Measurements from ENCODE around the gene DOCK10. TPM values are rescaled to one million over a fixed set of nuclear protein-coding genes. Genes with fewer than 3 reads are reported as not detected.
A peak's percentile ranks its signal among the peaks of the same experiment; 100 is the strongest.

Gene DOCK10
- total RNA-seq, 6 experiments from 2014 or later, result 61.1 to 78.8 (median 75.8) TPM

DNA sequence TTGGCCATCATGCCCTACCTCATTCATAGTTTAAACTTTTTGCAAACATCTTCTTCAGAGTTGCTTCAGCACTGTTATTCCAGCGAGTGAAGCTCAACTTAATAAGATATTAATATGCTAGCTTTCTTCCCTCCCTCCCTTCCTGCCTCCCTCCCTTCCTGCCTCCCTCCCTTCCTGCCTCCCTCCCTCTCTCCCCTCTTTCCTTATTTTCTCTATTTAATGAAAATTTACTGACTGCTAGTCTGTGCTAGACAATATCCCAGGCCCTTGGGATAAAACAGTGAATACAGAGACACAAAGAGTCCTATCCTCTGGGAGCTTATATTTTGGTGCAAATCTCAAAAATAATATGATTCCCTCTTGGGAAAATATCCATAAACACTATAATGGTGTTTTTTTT is 42.9 kb downstream of the DOCK10 start:
- Mint-ChIP-seq H3K4me1 (ENCODE audit: low read depth) (peaks cover 78% of the 10 kb centered on the region), H3K4me3 (no peak overlapping the region), H3K9me3 (no peaks in the 10 kb centered on the region), H3K27ac (peak overlapping the region; percentile 9; the same call in 1 of the 2 replicates), H3K36me3 (ENCODE audit: low read depth) (peaks cover 24% of the 10 kb centered on the region), H3K27me3 (ENCODE audit: insufficient read depth) (peaks cover 3% of the 10 kb centered on the region; the same call in 1 of the 2 replicates)
- no peak for DNase-seq
- TF ChIP-seq, protein P1, sequence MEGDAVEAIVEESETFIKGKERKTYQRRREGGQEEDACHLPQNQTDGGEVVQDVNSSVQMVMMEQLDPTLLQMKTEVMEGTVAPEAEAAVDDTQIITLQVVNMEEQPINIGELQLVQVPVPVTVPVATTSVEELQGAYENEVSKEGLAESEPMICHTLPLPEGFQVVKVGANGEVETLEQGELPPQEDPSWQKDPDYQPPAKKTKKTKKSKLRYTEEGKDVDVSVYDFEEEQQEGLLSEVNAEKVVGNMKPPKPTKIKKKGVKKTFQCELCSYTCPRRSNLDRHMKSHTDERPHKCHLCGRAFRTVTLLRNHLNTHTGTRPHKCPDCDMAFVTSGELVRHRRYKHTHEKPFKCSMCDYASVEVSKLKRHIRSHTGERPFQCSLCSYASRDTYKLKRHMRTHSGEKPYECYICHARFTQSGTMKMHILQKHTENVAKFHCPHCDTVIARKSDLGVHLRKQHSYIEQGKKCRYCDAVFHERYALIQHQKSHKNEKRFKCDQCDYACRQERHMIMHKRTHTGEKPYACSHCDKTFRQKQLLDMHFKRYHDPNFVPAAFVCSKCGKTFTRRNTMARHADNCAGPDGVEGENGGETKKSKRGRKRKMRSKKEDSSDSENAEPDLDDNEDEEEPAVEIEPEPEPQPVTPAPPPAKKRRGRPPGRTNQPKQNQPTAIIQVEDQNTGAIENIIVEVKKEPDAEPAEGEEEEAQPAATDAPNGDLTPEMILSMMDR (IDR thresholded peaks at IDR 0.05), result no peak

DNA sequence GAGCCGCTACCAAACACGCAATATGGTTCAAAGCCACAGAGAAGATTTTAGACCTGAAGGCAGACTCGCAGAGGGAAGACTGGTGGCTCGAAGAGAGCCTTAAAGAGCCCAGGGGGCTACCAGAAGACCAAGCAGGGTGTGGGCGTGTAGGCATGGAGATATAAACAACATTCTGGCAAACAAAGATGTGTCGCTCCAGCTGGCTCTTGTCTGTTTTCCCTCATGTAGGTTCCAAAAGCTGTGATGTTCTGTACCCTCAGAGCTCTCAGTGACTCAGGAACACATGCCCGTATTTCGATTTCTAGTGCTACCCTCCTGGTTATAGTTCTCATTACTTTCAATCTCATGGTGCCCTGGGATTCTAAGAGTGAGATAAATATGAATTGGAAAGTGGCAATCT is 44.5 kb downstream of the DOCK10 start:
- DNase-seq, result no peak
- Mint-ChIP-seq H3K9me3 (no peaks in the 10 kb centered on the region), H3K36me3 (ENCODE audit: low read depth) (peaks cover 30% of the 10 kb centered on the region), H3K27me3 (ENCODE audit: insufficient read depth) (peaks cover 3% of the 10 kb centered on the region; the same call in 1 of the 2 replicates), H3K4me1 (ENCODE audit: low read depth) (peaks cover 76% of the 10 kb centered on the region), H3K4me3 (no peak overlapping the region), H3K27ac (peak overlapping the region; percentile 55)
- TF ChIP-seq, protein P1 (IDR thresholded peaks at IDR 0.05), result no peak

DNA sequence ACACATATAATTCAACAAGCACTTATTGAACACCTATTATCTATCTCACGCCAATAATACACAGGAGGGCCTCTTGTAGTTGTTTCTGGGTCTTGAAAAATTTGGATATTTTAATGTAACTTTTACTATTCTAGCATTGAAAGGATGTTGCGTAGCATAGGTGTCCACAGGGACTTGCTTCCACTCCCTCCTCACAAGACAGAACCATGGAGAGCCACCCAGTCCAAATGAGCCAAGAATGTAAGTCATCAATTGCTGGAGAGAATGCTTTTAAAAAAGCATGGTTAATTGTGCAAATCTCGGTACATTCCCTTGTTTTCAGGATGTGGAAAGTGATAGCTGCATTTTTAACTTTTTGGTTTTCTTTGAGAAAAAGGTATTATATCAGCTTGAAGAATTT is 46.8 kb downstream of the DOCK10 start:
- Mint-ChIP-seq H3K9me3 (no peaks in the 10 kb centered on the region), H3K27me3 (ENCODE audit: insufficient read depth) (peaks cover 3% of the 10 kb centered on the region; the same call in 1 of the 2 replicates), H3K4me1 (ENCODE audit: low read depth) (peaks cover 88% of the 10 kb centered on the region), H3K4me3 (no peak overlapping the region), H3K27ac (no peak overlapping the region), H3K36me3 (ENCODE audit: low read depth) (peaks cover 48% of the 10 kb centered on the region)
- TF ChIP-seq, protein P1 (IDR thresholded peaks at IDR 0.05), result no peak
- no peak for DNase-seq

DNA sequence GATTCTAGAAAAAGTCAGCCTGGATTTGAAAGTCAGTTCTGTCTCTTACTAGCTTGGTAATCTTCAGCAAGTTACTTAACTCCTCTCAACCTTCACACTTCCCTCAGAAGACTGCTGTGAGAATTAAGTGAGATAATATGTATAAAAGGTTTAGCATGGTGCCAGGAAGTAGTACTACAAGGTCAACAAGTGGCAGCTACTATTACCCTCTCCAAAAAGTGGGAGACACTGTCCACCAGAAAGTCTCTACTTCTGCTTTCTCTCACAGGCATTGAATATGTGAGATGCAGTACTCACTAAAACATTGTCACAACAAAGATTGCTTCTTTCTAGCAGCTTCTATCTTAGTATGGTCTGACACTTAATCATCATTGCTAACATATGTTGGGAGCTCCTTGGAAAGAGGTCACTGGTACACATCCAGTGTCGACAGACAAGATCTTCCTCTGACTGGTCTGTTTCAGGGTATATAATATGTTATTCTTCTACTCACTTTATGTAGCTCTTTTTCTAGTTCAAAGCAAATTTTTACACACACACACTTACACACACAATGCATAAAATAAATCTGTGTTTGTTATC is 47.9 kb downstream of the DOCK10 start:
- DNase-seq, result no peak
- H3K36me3 Mint-ChIP-seq (ENCODE audit: low read depth), result peaks cover 57% of the 10 kb centered on the region
- H3K4me3 Mint-ChIP-seq, result no peak overlapping the region
- H3K9me3 Mint-ChIP-seq, result no peaks in the 10 kb centered on the region
- H3K27ac Mint-ChIP-seq, result no peak overlapping the region
- H3K27me3 Mint-ChIP-seq (ENCODE audit: insufficient read depth), result peaks cover 3% of the 10 kb centered on the region; the same call in 1 of the 2 replicates
- TF ChIP-seq, protein P1 (IDR thresholded peaks at IDR 0.05), result no peak
- H3K4me1 Mint-ChIP-seq (ENCODE audit: low read depth), result peaks cover 86% of the 10 kb centered on the region

DNA sequence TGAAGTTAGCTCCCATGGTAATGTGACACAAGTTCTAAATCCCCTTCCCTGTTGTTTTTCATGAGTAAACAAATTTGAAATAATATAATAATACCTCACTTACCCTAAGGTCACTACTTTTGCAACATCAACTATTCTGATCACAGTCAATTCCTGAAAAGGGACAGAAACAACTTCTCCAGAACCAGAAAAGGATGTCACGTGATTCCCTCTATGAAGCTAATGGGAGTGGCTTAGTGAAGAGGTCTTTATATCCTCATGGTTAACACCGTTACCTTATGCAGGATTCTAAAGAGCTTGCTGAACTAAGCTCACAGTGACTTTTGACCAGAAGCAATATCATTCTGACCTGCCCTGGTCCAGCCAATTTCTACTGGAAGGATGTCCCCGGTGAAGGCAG is 51.6 kb downstream of the DOCK10 start:
- TF ChIP-seq, protein P1 (IDR thresholded peaks at IDR 0.05), result no peak
- Mint-ChIP-seq H3K9me3 (no peaks in the 10 kb centered on the region), H3K27me3 (ENCODE audit: insufficient read depth) (no peaks in the 10 kb centered on the region), H3K4me3 (no peak overlapping the region), H3K27ac (no peak overlapping the region), H3K36me3 (ENCODE audit: low read depth) (peaks cover 71% of the 10 kb centered on the region), H3K4me1 (ENCODE audit: low read depth) (peaks cover 88% of the 10 kb centered on the region)
- DNase-seq, result no peak
